ENCODE data around the gene CDKAL1. TPM values are rescaled to one million over a fixed set of nuclear protein-coding genes. Genes with fewer than 3 reads are reported as not detected.

The CDKAL1 gene
- total and polyA plus RNA-seq, 9 of the 15 experiments (the other 6 are each of a cell fraction or from before 2014, with no cell fraction given) = 11.2 to 36.3 (median 20.1) TPM

DNA sequence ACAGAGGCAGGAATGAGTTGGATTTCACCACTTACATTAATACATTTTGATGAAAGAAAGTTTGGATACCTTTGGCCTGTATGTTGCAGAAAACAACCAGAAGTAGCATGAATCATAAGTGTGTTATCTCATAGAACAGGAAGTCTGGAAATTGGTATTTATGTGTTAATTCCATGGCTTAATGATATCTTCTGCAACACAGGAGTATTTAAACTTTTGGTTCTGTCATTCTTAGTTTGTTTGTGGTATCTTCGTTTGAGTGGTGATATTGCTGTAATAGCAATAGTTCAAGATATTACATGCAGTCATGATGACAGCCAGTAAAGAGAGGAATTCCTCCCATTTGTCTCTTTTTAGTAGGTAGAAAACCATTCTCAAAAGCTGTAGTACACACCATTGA lies 177.3 kb downstream of the CDKAL1 start (continued):
- peak; percentile 68 for TF ChIP-seq TAL1 (IDR thresholded peaks at IDR 0.05)
- TF ChIP-seq MTA2 (IDR thresholded peaks at IDR 0.05; ENCODE audit: low read depth) = peak; percentile 21; the same call in 1 of the 2 replicates
- TF ChIP-seq FOSL1 (tag; conservative IDR thresholded peaks at IDR 0.05) = peak; percentile 70
- no peak for TF ChIP-seq GTF2A2 (tag; IDR thresholded peaks at IDR 0.05)
- 0 out of 2 replicates have a peak, but pooled peaks have one; percentile 2 for TF ChIP-seq NFE2 (IDR thresholded peaks at IDR 0.05; ENCODE audit: low read depth)
- peak; percentile 23 for TF ChIP-seq MEIS2 (IDR thresholded peaks at IDR 0.05; ENCODE audit: partially characterized antibody)
- 0 out of 4 replicates have a peak, but pooled peaks of 1 of the 2 experiments have one; percentile 23 for TF ChIP-seq TRIM24 (IDR thresholded peaks at IDR 0.05)
- peak; percentile 81 for TF ChIP-seq ARID1B (IDR thresholded peaks at IDR 0.05)
- peak; percentile 61; the same call in 1 of the 2 replicates for TF ChIP-seq SMARCE1 (IDR thresholded peaks at IDR 0.05)
- 0 out of 2 replicates have a peak, but pooled peaks have one; percentile 3 for TF ChIP-seq NFIC (IDR thresholded peaks at IDR 0.05)
- TF ChIP-seq DPF2 (IDR thresholded peaks at IDR 0.05) = peak; percentile 55
- TF ChIP-seq, protein P1, sequence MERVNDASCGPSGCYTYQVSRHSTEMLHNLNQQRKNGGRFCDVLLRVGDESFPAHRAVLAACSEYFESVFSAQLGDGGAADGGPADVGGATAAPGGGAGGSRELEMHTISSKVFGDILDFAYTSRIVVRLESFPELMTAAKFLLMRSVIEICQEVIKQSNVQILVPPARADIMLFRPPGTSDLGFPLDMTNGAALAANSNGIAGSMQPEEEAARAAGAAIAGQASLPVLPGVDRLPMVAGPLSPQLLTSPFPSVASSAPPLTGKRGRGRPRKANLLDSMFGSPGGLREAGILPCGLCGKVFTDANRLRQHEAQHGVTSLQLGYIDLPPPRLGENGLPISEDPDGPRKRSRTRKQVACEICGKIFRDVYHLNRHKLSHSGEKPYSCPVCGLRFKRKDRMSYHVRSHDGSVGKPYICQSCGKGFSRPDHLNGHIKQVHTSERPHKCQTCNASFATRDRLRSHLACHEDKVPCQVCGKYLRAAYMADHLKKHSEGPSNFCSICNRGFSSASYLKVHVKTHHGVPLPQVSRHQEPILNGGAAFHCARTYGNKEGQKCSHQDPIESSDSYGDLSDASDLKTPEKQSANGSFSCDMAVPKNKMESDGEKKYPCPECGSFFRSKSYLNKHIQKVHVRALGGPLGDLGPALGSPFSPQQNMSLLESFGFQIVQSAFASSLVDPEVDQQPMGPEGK (CRISPR knock-in tag; IDR thresholded peaks at IDR 0.05; ENCODE audit: borderline replicate concordance) = no peak
- TF ChIP-seq CBFB (CRISPR knock-in tag; IDR thresholded peaks at IDR 0.05) = no peak
- peak; percentile 18; the same call in 1 of the 2 replicates for TF ChIP-seq EP300 (IDR thresholded peaks at IDR 0.05; ENCODE audit: low read length)
- no peak for TF ChIP-seq ZNF699 (CRISPR knock-in tag; IDR thresholded peaks at IDR 0.05; ENCODE audit: insufficient replicate concordance)
- TF ChIP-seq, protein P2, sequence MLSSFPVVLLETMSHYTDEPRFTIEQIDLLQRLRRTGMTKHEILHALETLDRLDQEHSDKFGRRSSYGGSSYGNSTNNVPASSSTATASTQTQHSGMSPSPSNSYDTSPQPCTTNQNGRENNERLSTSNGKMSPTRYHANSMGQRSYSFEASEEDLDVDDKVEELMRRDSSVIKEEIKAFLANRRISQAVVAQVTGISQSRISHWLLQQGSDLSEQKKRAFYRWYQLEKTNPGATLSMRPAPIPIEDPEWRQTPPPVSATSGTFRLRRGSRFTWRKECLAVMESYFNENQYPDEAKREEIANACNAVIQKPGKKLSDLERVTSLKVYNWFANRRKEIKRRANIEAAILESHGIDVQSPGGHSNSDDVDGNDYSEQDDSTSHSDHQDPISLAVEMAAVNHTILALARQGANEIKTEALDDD (IDR thresholded peaks at IDR 0.05) = no peak
- peak; percentile 52; the same call in 1 of the 2 replicates for TF ChIP-seq NCOR1 (IDR thresholded peaks at IDR 0.05)
- TF ChIP-seq ZNF668 (CRISPR knock-in tag; IDR thresholded peaks at IDR 0.05) = no peak
- peak; percentile 75 for TF ChIP-seq TEAD4 (IDR thresholded peaks at IDR 0.05; ENCODE audit: low read length)
- TF ChIP-seq TEAD4 (CRISPR knock-in tag; IDR thresholded peaks at IDR 0.05; ENCODE audit: borderline replicate concordance) = no peak
- TF ChIP-seq SMARCA4 (IDR thresholded peaks at IDR 0.05) = peak; percentile 60
- TF ChIP-seq, protein P3, sequence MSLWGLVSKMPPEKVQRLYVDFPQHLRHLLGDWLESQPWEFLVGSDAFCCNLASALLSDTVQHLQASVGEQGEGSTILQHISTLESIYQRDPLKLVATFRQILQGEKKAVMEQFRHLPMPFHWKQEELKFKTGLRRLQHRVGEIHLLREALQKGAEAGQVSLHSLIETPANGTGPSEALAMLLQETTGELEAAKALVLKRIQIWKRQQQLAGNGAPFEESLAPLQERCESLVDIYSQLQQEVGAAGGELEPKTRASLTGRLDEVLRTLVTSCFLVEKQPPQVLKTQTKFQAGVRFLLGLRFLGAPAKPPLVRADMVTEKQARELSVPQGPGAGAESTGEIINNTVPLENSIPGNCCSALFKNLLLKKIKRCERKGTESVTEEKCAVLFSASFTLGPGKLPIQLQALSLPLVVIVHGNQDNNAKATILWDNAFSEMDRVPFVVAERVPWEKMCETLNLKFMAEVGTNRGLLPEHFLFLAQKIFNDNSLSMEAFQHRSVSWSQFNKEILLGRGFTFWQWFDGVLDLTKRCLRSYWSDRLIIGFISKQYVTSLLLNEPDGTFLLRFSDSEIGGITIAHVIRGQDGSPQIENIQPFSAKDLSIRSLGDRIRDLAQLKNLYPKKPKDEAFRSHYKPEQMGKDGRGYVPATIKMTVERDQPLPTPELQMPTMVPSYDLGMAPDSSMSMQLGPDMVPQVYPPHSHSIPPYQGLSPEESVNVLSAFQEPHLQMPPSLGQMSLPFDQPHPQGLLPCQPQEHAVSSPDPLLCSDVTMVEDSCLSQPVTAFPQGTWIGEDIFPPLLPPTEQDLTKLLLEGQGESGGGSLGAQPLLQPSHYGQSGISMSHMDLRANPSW (CRISPR knock-in tag; IDR thresholded peaks at IDR 0.05) = no peak
- TF ChIP-seq DACH1 (IDR thresholded peaks at IDR 0.05; ENCODE audit: partially characterized antibody) = peak; percentile 15
- peak; percentile 69 for TF ChIP-seq TCF3 (CRISPR knock-in tag; IDR thresholded peaks at IDR 0.05)

Measured in K562 (cell line).